HepG2 (cell line): Measurements from ENCODE around the gene GATM. TPM values are rescaled to one million over a fixed set of nuclear protein-coding genes. Genes with fewer than 3 reads are reported as not detected.

Experiments
- ELF4 ChIP-seq: sonication (generic); formaldehyde crosslinking; IDR thresholded peaks from 2 replicates; pipeline ENCODE4 v1.5.0; 2020; ENCODE audit warnings: missing genetic modification reagents, mild to moderate bottlenecking, moderate library complexity, borderline replicate concordance
- HNRNPK ChIP-seq: fragments of 200-400 bp; formaldehyde crosslinking; IDR thresholded peaks from 2 replicates; pipeline ENCODE4 v1.6.1; 2018; ENCODE audit warnings: low read length, low read depth, moderate library complexity, mild to moderate bottlenecking; ENCODE audit not compliant: poor library complexity, severe bottlenecking
- IKZF5 ChIP-seq: IDR thresholded peaks from 2 replicates; pipeline ENCODE4 v1.6.1; 2018; ENCODE audit warnings: missing genetic modification reagents, mild to moderate bottlenecking, missing compliant biosample characterization
- MTA3 ChIP-seq: sonication (generic); formaldehyde crosslinking; IDR thresholded peaks from 2 replicates; pipeline ENCODE4 v1.4.0; 2020; ENCODE audit warnings: missing genetic modification reagents
- NPAS2 ChIP-seq: sonication (generic); formaldehyde crosslinking; IDR thresholded peaks from 2 replicates; pipeline ENCODE4 v1.8.0; 2022; ENCODE audit warnings: mild to moderate bottlenecking, missing genetic modification reagents, borderline replicate concordance
- NR1H2 ChIP-seq: sonication (generic); formaldehyde crosslinking; IDR thresholded peaks from 2 replicates; pipeline ENCODE4 v1.8.1; 2022; ENCODE audit warnings: low read depth, missing genetic modification reagents, borderline replicate concordance
- RERE ChIP-seq: IDR thresholded peaks from 2 replicates; pipeline ENCODE4 v1.6.1; 2016; ENCODE audit warnings: low read depth, missing genetic modification reagents, missing compliant biosample characterization
- SALL1 ChIP-seq: sonication (generic); formaldehyde crosslinking; IDR thresholded peaks from 2 replicates; pipeline ENCODE4 v1.8.0; 2022; ENCODE audit warnings: mild to moderate bottlenecking, missing genetic modification reagents
- SOX6 ChIP-seq, 2 experiments: fragments of 450-650 bp in 1 of 2; sonication (generic) in 1 of 2; formaldehyde crosslinking in 1 of 2; IDR thresholded peaks; 2 replicates each; pipeline versions ENCODE4 v1.4.0 to v1.6.1; 2017 to 2020; ENCODE audit warnings: antibody characterized with exemption in 1 of 2, mild to moderate bottlenecking in 1 of 2, missing genetic modification reagents in 1 of 2
- SP5 ChIP-seq: IDR thresholded peaks from 2 replicates; pipeline ENCODE4 v1.6.1; 2016; ENCODE audit warnings: low read depth, borderline replicate concordance
- ZBTB3 ChIP-seq: sonication (generic); formaldehyde crosslinking; IDR thresholded peaks from 2 replicates; pipeline ENCODE4 v1.4.0; 2020; ENCODE audit warnings: low read depth, mild to moderate bottlenecking, moderate library complexity, missing genetic modification reagents, borderline replicate concordance
- ZBTB38 ChIP-seq: sonication (generic); formaldehyde crosslinking; IDR thresholded peaks from 2 replicates; pipeline ENCODE4 v1.5.1; 2020; ENCODE audit warnings: mild to moderate bottlenecking, missing genetic modification reagents
- ZBTB7A ChIP-seq: sonication (generic); formaldehyde crosslinking; IDR thresholded peaks from 2 replicates; pipeline ENCODE4 v1.8.0; 2022; ENCODE audit warnings: mild to moderate bottlenecking, missing genetic modification reagents
- ZNF609 ChIP-seq: sonication (generic); formaldehyde crosslinking; IDR thresholded peaks from 2 replicates; pipeline ENCODE4 v1.4.0; 2020; ENCODE audit warnings: mild to moderate bottlenecking, missing genetic modification reagents, borderline replicate concordance
- ZNF644 ChIP-seq: IDR thresholded peaks from 2 replicates; pipeline ENCODE4 v1.6.1; 2016; ENCODE audit warnings: low read depth
- polyA plus RNA-seq, 8 experiments: library from polyadenylated mRNA; depleted of rRNA in 3 of 8; stranded (reverse) in 7 of 8; unstranded in 1 of 8; fragments of >200 nt; fragmentation: Illumina TruSeq in 4 of 8; extraction: Trizol in 4 of 8; gene quantifications; 2 replicates each; pipeline versions ENCODE4 v1.2.1 to v1.2.3, GENCODE V29; 2011 to 2016; ENCODE audit warnings: low read depth in 4 of 8, missing spikeins in 1 of 8, mixed read lengths in 1 of 8; ENCODE audit not compliant: insufficient read depth in 1 of 8
- total RNA-seq, 5 experiments: library from RNA; depleted of rRNA; stranded (reverse); fragments of >200 nt; fragmentation: Illumina TruSeq; extraction: Trizol; gene quantifications; 2 replicates each; pipeline ENCODE4 v1.2.3, GENCODE V29; 2016; ENCODE audit warnings: low read depth in 1 of 5

Gene GATM
- total and polyA plus RNA-seq, 2 of the 13 experiments (the other 11 are each of a cell fraction or from before 2014, with no cell fraction given) = 2.1 to 16.8 TPM

- no peak for TF ChIP-seq MTA3 (CRISPR knock-in tag)
- TF ChIP-seq SOX6 (IDR thresholded peaks at IDR 0.05) = no peak
- TF ChIP-seq SOX6 (CRISPR knock-in tag; IDR thresholded peaks at IDR 0.05) = no peak
- TF ChIP-seq SP5 (CRISPR knock-in tag) = no peak
- TF ChIP-seq ZBTB7A (CRISPR knock-in tag) = no peak
- TF ChIP-seq ZNF609 (CRISPR knock-in tag) = peak; percentile 34; the same call in 1 of the 2 replicates
- TF ChIP-seq ZBTB38 (CRISPR knock-in tag) = no peak
- TF ChIP-seq NR1H2 (CRISPR knock-in tag) = no peak
- peak; percentile 36; the same call in 1 of the 2 replicates for TF ChIP-seq SALL1 (CRISPR knock-in tag)
- no peak for TF ChIP-seq HNRNPK
- TF ChIP-seq RERE = no peak
- TF ChIP-seq ZBTB3 = peak; percentile 47; the same call in 1 of the 2 replicates
- TF ChIP-seq IKZF5 (CRISPR knock-in tag) = no peak
- TF ChIP-seq NPAS2 (CRISPR knock-in tag) = no peak
- no peak for TF ChIP-seq ELF4 (CRISPR knock-in tag)
- TF ChIP-seq ZNF644 (CRISPR knock-in tag) = 0 out of 2 replicates have a peak, but pooled peaks have one; percentile 11
Measured at GRCh38 chr15:45333550-45333949, 44.8 kb downstream of the GATM start (continued).
